Endodermal cell (in vitro differentiated cells): Measurements from ENCODE around the gene GEMIN5. TPM values are rescaled to one million over a fixed set of nuclear protein-coding genes. Genes with fewer than 3 reads are reported as not detected.
"Not testable (repeated sequence)": the region's sequence is repeated elsewhere in the genome, so short reads cannot be mapped to it uniquely, and the experiment has no call there.

ENCODE experiments used
- DNase-seq: peaks from one replicate; pipeline ENCODE4 v3.0.0-alpha.2; 2017
- H3K27ac ChIP-seq: 2 replicates; pipeline ENCODE4 v1.5.1; 2013; ENCODE audit warnings: mild to moderate bottlenecking, low read depth, low read length, moderate library complexity
- H3K27me3 ChIP-seq: 2 replicates; pipeline ENCODE4 v1.6.1; 2013; ENCODE audit warnings: mild to moderate bottlenecking, low read length, moderate library complexity; ENCODE audit not compliant: insufficient read depth, control insufficient read depth, poor library complexity, severe bottlenecking
- H3K36me3 ChIP-seq: 2 replicates; pipeline ENCODE4 v1.7.0; 2013; ENCODE audit warnings: mild to moderate bottlenecking, low read length, moderate library complexity; ENCODE audit not compliant: control insufficient read depth, insufficient read depth
- H3K4me1 ChIP-seq: one replicate; pipeline ENCODE4 v1.7.0; 2013; ENCODE audit warnings: low read length; ENCODE audit not compliant: control insufficient read depth, insufficient read depth
- H3K4me3 ChIP-seq: 2 replicates; pipeline ENCODE4 v1.5.1; 2013; ENCODE audit warnings: mild to moderate bottlenecking, low read length, moderate library complexity
- H3K9ac ChIP-seq: 2 replicates; pipeline ENCODE4 v1.6.1; 2013; ENCODE audit warnings: mild to moderate bottlenecking, low read length, moderate library complexity; ENCODE audit not compliant: poor library complexity, severe bottlenecking; ENCODE audit errors: extremely low read depth
- H3K9me3 ChIP-seq: 2 replicates; pipeline ENCODE4 v1.6.1; 2013; ENCODE audit warnings: mild to moderate bottlenecking, low read length, moderate library complexity; ENCODE audit not compliant: control insufficient read depth
- H3K27ac Mint-ChIP-seq: 2 replicates; pipeline ENCODE4 v1.8.0; 2020; ENCODE audit warnings: mixed read lengths
- H3K27me3 Mint-ChIP-seq: 2 replicates; pipeline ENCODE4 v1.8.0; 2021; ENCODE audit warnings: mild to moderate bottlenecking, mixed read lengths; ENCODE audit not compliant: insufficient read depth
- H3K36me3 Mint-ChIP-seq: 2 replicates; pipeline ENCODE4 v1.8.0; 2020; ENCODE audit warnings: low read depth, mixed read lengths
- H3K4me1 Mint-ChIP-seq: 2 replicates; pipeline ENCODE4 v1.8.0; 2020; ENCODE audit warnings: mixed read lengths
- H3K4me3 Mint-ChIP-seq: 2 replicates; pipeline ENCODE4 v1.8.0; 2020; ENCODE audit warnings: mild to moderate bottlenecking, moderate library complexity, mixed read lengths
- H3K9me3 Mint-ChIP-seq: 2 replicates; pipeline ENCODE4 v1.8.0; 2020; ENCODE audit warnings: mild to moderate bottlenecking, mixed read lengths
- CTCF ChIP-seq: fragments of 200-600 bp; sonication (generic); conservative IDR thresholded peaks from 2 replicates; pipeline ENCODE4 v1.5.0; 2021; ENCODE audit warnings: antibody characterized with exemption, mild to moderate bottlenecking
- whole genome bisulfite sequencing, 2 experiments: methylation state at CpG; one replicate each; pipeline versions ENCODE4 v1.1.5 to v1.1.7; 2013; ENCODE audit warnings: missing lambda C conversion rate in 2 of 2, mixed read lengths in 1 of 2; ENCODE audit not compliant: insufficient coverage in 1 of 2, insufficient read length in 1 of 2; 5-methylcytosine and 5-hydroxymethylcytosine counted together
- total RNA-seq, 2 donors: library from RNA; stranded (reverse); fragmentation: NEBNext Ultra II Directional in 1 of 2; extraction: Animal tissue kit (Norgen Biotek cat#: 25700) in 1 of 2; gene quantifications; 2 replicates in 1 of 2; 3 replicates in 1 of 2; pipeline ENCODE4 v1.2.1, GENCODE V29; 2021

Gene GEMIN5
- total RNA-seq, 2 donors from 2014 or later, result 25.6 to 26.4 TPM

- peaks cover 5% of the 10 kb centered on the region for H3K36me3 Mint-ChIP-seq
- no peak for TF ChIP-seq CTCF
- H3K27ac Mint-ChIP-seq, result peak overlapping the region; percentile 20
- Histone ChIP-seq H3K36me3 (peaks cover 40% of the 10 kb centered on the region), H3K4me1 (peaks cover 5% of the 10 kb centered on the region), H3K9me3 (no peaks in the 10 kb centered on the region), H3K4me3 (peak overlapping the region; percentile 98), H3K9ac (no peak overlapping the region), H3K27ac (no peak overlapping the region), H3K27me3 (no peaks in the 10 kb centered on the region)
- no peaks in the 10 kb centered on the region for H3K27me3 Mint-ChIP-seq
- 89 to 93% methylated on average over 4 to 5 of the region's 5 CpGs for WGBS, 2 experiments
- no peaks in the 10 kb centered on the region for H3K9me3 Mint-ChIP-seq
- DNase-seq, result no peak
- H3K4me1 Mint-ChIP-seq, result peaks cover 22% of the 10 kb centered on the region
- peak overlapping the region; percentile 92 for H3K4me3 Mint-ChIP-seq
These were observed 5.5 kb upstream of the GEMIN5 start for GRCh38 chr5:154943527-154943926.

DNA sequence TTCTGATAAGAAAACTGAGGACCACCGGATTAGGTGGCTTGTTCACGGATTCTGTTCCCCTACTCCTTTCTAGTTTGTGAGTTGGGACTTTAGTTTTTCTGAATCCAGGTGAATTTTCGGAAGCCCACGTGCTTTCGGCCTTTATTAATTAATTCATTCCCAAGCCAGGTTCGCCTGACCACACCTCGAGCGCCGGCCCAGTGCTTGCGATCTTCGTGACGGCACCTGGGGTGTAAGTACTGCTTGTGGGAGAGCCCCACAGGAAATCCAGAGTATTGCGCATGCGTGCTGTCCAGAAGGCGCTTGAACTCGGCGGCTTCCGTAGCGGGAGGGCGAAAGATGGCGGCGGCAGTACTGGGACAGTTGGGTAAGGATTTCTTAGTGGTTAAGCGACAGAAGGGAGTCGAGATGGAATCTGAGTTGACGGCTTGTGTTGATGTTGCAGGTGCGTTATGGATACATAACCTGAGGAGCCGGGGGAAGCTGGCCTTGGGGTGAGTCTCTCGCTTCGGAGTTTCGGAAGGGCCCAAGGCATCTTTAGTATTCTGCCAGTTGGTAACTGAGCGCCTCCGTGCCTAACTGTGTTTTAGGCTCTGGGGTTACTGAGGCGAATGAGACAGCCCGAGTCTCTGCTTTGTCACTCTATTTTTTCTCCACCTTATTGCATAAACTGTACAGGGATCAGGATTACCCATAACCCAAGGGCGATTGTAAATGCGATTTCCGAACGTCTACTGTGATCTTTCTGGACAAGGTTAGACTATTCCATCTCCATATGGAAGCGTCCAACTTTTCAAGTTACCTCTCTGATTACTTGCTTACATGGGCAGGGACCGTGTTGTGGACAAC lies 3.0 kb upstream of the GEMIN5 start, which contains the start of gene MRPL22:
MRPL22 (plus strand) TSS at position 302 of the 849 bp plus-strand sequence; CDS start at position 340, 38 bp downstream.
- DNase-seq, result peak; percentile 97
- Mint-ChIP-seq H3K27ac (peak within 1 kb of the TSS; percentile 96), H3K36me3 (peaks cover 2% of the 10 kb centered on the region), H3K9me3 (no peaks in the 10 kb centered on the region), H3K27me3 (no peaks in the 10 kb centered on the region), H3K4me1 (peaks cover 24% of the 10 kb centered on the region), H3K4me3 (peak within 1 kb of the TSS; percentile 92)
- WGBS, 2 experiments, result 5 to 10% methylated on average over 17 to 40 of the region's 40 CpGs
- TF ChIP-seq CTCF, result no peak
- Histone ChIP-seq H3K4me3 (peak within 1 kb of the TSS; percentile 98), H3K9ac (peak within 1 kb of the TSS; percentile 70), H3K36me3 (peaks cover 15% of the 10 kb centered on the region), H3K9me3 (no peaks in the 10 kb centered on the region), H3K27ac (no peak within 1 kb of the TSS), H3K27me3 (no peaks in the 10 kb centered on the region), H3K4me1 (peaks cover 4% of the 10 kb centered on the region)

- TF ChIP-seq CTCF, result no peak
- Histone ChIP-seq H3K36me3 (peaks cover 16% of the 10 kb centered on the region), H3K4me1 (peaks cover 4% of the 10 kb centered on the region), H3K27ac (no peak overlapping the region), H3K9me3 (no peaks in the 10 kb centered on the region), H3K27me3 (no peaks in the 10 kb centered on the region), H3K4me3 (peak overlapping the region; percentile 98), H3K9ac (peak overlapping the region; percentile 70)
- peak overlapping the region; percentile 96 for H3K27ac Mint-ChIP-seq
- peaks cover 24% of the 10 kb centered on the region for H3K4me1 Mint-ChIP-seq
- H3K36me3 Mint-ChIP-seq, result peaks cover 5% of the 10 kb centered on the region
- H3K27me3 Mint-ChIP-seq, result no peaks in the 10 kb centered on the region
- peak overlapping the region; percentile 92 for H3K4me3 Mint-ChIP-seq
- whole genome bisulfite sequencing, 2 experiments, result 90 to 96% methylated on average over 3 to 9 of the region's 9 CpGs
- DNase-seq, result no peak
- no peaks in the 10 kb centered on the region for H3K9me3 Mint-ChIP-seq
These were observed 2.4 kb upstream of the GEMIN5 start for GRCh38 chr5:154940375-154940771.

DNA sequence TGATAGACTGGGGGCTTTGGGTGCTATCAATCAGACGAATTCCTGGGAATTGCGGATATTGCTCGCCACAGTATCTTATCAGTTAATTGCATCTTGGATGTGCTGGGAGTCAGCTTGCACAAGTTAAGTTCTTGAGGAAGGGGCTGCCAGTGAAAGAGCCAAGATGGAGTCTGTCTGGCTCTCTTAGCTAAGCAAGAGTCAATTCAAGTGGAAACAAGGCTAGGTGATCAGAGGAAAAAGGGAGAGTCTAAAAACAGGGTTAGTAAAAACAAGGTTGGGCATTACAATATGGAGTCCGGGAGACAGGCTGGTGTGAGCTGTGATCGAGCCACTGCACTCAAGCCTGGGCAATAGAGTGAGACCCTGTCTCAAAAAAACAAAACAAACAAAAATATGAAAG lies 1.4 kb upstream of the GEMIN5 start:
- H3K9me3 ChIP-seq, H3K27ac ChIP-seq, H3K4me3 Mint-ChIP-seq, H3K4me1 ChIP-seq, H3K9me3 Mint-ChIP-seq, DNase-seq, H3K27me3 ChIP-seq, H3K4me3 ChIP-seq, H3K27me3 Mint-ChIP-seq: not testable (repeated sequence)
- Mint-ChIP-seq H3K4me1 (peaks cover 24% of the 10 kb centered on the region), H3K27ac (peak overlapping the region; percentile 46), H3K36me3 (peaks cover 12% of the 10 kb centered on the region)
- Histone ChIP-seq H3K36me3 (peaks cover 21% of the 10 kb centered on the region), H3K9ac (peak overlapping the region; percentile 16)
- 77 to 78% methylated on average over 3 to 5 of the region's 5 CpGs for WGBS, 2 experiments
